ENCODE results near the gene MAT2B. TPM values are rescaled to one million over a fixed set of nuclear protein-coding genes. Genes with fewer than 3 reads are reported as not detected.
A peak's percentile ranks its signal among the peaks of the same experiment; 100 is the strongest.

Gene MAT2B
- polyA plus RNA-seq, 2 of the 4 experiments (the other 2 are of a cell fraction), result 58.6 to 74.0 TPM

DNA sequence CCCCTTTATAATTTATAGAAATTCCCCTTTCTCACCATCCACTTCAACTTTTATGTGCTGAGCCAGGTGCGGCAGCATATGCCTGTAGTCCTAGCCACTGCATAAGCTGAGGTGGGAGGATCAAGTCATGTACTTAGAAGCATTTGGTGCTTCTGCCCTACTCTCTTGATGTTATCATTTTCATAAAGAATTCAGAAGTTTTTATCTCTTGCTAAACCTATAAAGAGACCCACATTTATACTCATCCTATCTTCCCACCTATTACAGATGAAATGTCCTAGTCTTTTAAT lies 26.5 kb upstream of the MAT2B start:
- CTCF ChIA-PET, result no interaction called here
- no peak for FAIRE-seq
- no peak overlapping the region for H3K4me3 ChIP-seq
- TF ChIP-seq, protein P1, sequence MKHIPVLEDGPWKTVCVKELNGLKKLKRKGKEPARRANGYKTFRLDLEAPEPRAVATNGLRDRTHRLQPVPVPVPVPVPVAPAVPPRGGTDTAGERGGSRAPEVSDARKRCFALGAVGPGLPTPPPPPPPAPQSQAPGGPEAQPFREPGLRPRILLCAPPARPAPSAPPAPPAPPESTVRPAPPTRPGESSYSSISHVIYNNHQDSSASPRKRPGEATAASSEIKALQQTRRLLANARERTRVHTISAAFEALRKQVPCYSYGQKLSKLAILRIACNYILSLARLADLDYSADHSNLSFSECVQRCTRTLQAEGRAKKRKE (CRISPR knock-in tag; IDR thresholded peaks at IDR 0.05; ENCODE audit: low read depth), result no peak
- TF ChIP-seq RAD21 (conservative IDR thresholded peaks at IDR 0.05 in 1 of 2, IDR thresholded peaks at IDR 0.05 in 1 of 2), result no peak
- TF ChIP-seq EHMT2 (IDR thresholded peaks at IDR 0.05; ENCODE audit: low read depth), result no peak
- no peak for TF ChIP-seq KDM5A (IDR thresholded peaks at IDR 0.05)
- TF ChIP-seq CBX2 (IDR thresholded peaks at IDR 0.05; ENCODE audit: borderline replicate concordance, low read depth), result no peak
- TF ChIP-seq, protein P2, sequence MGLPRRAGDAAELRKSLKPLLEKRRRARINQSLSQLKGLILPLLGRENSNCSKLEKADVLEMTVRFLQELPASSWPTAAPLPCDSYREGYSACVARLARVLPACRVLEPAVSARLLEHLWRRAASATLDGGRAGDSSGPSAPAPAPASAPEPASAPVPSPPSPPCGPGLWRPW (IDR thresholded peaks at IDR 0.05), result no peak
- POLR2A ChIA-PET, result no interaction called here
- no peak for ATAC-seq
- no peak for DNase-seq (ENCODE audit: low read depth in 1 of 2, low spot score in 1 of 2)
- H3K27ac ChIP-seq, result no peak overlapping the region
- 94% methylated on average over 1 of the region's 1 CpG for WGBS (ENCODE audit: missing lambda C conversion rate)
- no peaks in the 10 kb centered on the region for H3K9me3 ChIP-seq
- H3K4me2 ChIP-seq, result no peak overlapping the region
- H3K4me1 ChIP-seq, result peaks cover 9% of the 10 kb centered on the region; the same call in 2 of the 3 replicates

DNA sequence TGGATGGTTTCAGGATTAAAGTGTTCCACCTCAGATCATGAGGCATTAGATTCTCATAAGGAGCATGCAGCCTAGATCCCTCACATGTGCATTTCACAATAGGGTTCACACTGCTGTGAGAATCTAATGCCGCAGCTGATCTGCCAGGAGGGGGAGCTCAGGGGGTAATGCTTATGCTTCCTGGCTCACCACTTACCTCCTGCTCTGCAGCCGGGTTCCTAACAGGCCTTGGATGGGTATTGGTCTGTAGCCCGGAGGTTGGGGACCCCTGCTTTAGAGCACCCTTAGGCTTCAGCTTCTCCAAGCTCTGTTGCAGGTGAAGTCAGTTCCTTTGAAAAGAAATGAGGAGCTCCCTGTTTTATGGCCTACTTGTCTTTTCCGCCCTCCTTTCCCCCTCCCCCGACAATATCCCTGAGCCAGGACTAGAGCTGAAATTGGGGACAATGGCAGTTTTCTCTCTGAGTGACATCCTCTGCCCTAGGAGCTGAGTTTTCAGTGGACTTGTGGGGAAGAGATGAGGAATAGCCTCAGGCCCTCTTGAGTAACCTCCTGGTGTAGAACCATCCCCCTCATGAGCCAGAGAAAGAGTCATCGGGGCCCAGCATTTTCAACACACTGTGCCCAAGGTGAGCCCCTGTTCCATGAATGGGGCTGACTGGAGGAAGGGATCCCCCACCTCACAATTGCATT lies 16.2 kb upstream of the MAT2B start:
- no peak for TF ChIP-seq RARB (CRISPR knock-in tag; IDR thresholded peaks at IDR 0.05)
- no peak for TF ChIP-seq NFE2L2 (conservative IDR thresholded peaks at IDR 0.05; ENCODE audit: low read length)
- no peak for TF ChIP-seq CHD2 (IDR thresholded peaks at IDR 0.05; ENCODE audit: low read length, partially characterized antibody)
- no peak for TF ChIP-seq ZSCAN20 (CRISPR knock-in tag; IDR thresholded peaks at IDR 0.05)
- TF ChIP-seq HOXA7 (CRISPR knock-in tag; IDR thresholded peaks at IDR 0.05), result no peak
- no peak for TF ChIP-seq TP53 (CRISPR knock-in tag; IDR thresholded peaks at IDR 0.05)
- 0 out of 4 replicates have a peak, but pooled peaks of 1 of the 2 experiments have one; percentile 20 for TF ChIP-seq CEBPB (IDR thresholded peaks at IDR 0.05)
- ChIA-PET CTCF (interaction anchor here (0.6 to 1.7 kb wide), 5 partner anchors 14 to 18 kb away, joined by 3 to 4 read pairs (median 3); partner anchors contain the start of gene MAT2B), POLR2A (no interaction called here)
- no peak for FAIRE-seq
- 79% methylated on average over 6 of the region's 6 CpGs for WGBS (ENCODE audit: missing lambda C conversion rate)
- Histone ChIP-seq H3K4me1 (0 out of 3 replicates have a peak, but pooled peaks cover 3% of the 10 kb centered on the region), H3K4me3 (no peak overlapping the region), H3K9me3 (no peaks in the 10 kb centered on the region), H3K27ac (no peak overlapping the region), H3K4me2 (no peak overlapping the region)
- DNase-seq (ENCODE audit: low read depth in 1 of 2, low spot score in 1 of 2), result peak in 1 of 2 experiments; percentile 48
- ATAC-seq, result peak; percentile 76 to 90; a peak in 5 of 6 replicates

DNA sequence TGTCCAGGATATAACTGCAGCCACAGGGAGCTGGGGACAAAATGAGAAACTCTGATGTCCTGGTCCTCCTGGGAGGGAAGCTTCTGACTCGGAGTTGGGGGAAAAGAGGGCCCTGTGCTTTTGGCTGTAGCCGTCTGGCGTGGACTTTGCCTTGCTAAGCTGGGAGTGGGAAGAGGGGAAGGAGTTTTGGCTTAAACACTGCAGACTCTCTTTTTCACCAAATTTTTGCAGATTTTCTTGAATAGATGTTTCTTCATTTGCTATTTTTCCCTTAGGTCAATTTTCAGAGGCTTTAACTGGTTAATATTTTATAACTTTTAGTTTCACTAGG lies 15.7 kb upstream of the MAT2B start:
- WGBS (ENCODE audit: missing lambda C conversion rate), result 91% methylated on average over 3 of the region's 3 CpGs
- no peak for TF ChIP-seq POLR2A (IDR thresholded peaks at IDR 0.05; ENCODE audit: low read length)
- no peak for TF ChIP-seq MYC (IDR thresholded peaks at IDR 0.05; ENCODE audit: borderline replicate concordance, low read length)
- TF ChIP-seq, protein P3, sequence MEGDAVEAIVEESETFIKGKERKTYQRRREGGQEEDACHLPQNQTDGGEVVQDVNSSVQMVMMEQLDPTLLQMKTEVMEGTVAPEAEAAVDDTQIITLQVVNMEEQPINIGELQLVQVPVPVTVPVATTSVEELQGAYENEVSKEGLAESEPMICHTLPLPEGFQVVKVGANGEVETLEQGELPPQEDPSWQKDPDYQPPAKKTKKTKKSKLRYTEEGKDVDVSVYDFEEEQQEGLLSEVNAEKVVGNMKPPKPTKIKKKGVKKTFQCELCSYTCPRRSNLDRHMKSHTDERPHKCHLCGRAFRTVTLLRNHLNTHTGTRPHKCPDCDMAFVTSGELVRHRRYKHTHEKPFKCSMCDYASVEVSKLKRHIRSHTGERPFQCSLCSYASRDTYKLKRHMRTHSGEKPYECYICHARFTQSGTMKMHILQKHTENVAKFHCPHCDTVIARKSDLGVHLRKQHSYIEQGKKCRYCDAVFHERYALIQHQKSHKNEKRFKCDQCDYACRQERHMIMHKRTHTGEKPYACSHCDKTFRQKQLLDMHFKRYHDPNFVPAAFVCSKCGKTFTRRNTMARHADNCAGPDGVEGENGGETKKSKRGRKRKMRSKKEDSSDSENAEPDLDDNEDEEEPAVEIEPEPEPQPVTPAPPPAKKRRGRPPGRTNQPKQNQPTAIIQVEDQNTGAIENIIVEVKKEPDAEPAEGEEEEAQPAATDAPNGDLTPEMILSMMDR (IDR thresholded peaks at IDR 0.05), result no peak
- TF ChIP-seq MAZ (IDR thresholded peaks at IDR 0.05; ENCODE audit: borderline replicate concordance, low read depth, low read length), result no peak
- no peak for TF ChIP-seq RARB (CRISPR knock-in tag; IDR thresholded peaks at IDR 0.05)
- TF ChIP-seq, protein P4, sequence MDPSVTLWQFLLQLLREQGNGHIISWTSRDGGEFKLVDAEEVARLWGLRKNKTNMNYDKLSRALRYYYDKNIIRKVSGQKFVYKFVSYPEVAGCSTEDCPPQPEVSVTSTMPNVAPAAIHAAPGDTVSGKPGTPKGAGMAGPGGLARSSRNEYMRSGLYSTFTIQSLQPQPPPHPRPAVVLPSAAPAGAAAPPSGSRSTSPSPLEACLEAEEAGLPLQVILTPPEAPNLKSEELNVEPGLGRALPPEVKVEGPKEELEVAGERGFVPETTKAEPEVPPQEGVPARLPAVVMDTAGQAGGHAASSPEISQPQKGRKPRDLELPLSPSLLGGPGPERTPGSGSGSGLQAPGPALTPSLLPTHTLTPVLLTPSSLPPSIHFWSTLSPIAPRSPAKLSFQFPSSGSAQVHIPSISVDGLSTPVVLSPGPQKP (IDR thresholded peaks at IDR 0.05; ENCODE audit: low read depth, low read length), result no peak
- no peak for TF ChIP-seq TFCP2L1 (CRISPR knock-in tag; IDR thresholded peaks at IDR 0.05)
- TF ChIP-seq FOXS1 (CRISPR knock-in tag; IDR thresholded peaks at IDR 0.05), result no peak
- H3K4me2 ChIP-seq, result no peak overlapping the region
- H3K4me1 ChIP-seq, result 0 out of 3 replicates have a peak, but pooled peaks cover 3% of the 10 kb centered on the region
- ChIA-PET POLR2A (no interaction called here), CTCF (interaction anchor here (1.2 to 1.7 kb wide), 3 partner anchors 13 to 19 kb away, joined by 3 to 4 read pairs (median 3); partner anchors contain the start of gene MAT2B)
- ATAC-seq (no peak), DNase-seq (ENCODE audit: low read depth in 1 of 2, low spot score in 1 of 2) (no peak), FAIRE-seq (no peak)
- H3K4me3 ChIP-seq, result no peak overlapping the region
- no peaks in the 10 kb centered on the region for H3K9me3 ChIP-seq
- H3K27ac ChIP-seq, result no peak overlapping the region
